GM11168 (cell line): ENCODE measurements around the gene COL7A1.

ENCODE experiments used
- in situ Hi-C: fragments of 300-500 bp; cut with MboI; formaldehyde crosslinking; loops from one replicate; pipeline ENCODE4 v1.12.0; 2022; ENCODE audit warnings: low sequenced_read_pairs; ENCODE audit not compliant: unreplicated experiment

The COL7A1 gene

DNA sequence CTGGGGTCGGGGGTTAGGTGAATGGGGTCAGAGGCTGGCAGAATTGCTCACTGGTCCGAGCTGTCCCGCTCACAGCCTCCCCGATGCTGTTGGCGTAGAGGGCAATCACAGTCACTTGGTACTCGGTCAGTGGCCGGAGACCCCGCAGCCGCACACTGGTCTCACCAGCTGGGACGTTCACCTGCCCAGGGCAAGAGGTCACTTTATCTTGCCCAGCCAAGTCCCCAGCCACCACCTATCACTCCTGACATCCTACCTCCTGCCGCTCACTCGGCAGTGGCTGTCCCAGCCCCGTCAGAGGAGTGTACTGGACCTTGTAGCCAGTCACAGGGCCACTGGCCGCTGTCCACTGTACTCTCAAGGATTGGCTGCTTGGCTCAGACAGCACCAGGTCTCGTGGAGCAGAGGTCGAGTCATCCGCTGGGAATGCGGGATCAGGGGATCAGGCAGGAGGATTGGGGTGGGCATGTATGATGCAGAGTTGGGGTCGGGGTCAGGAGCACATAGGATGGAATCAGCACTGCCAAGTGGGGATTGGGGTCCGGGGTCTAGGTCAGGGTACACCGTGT is 2.5 kb downstream of the COL7A1 start:
- in situ Hi-C loops: no loop called here

DNA sequence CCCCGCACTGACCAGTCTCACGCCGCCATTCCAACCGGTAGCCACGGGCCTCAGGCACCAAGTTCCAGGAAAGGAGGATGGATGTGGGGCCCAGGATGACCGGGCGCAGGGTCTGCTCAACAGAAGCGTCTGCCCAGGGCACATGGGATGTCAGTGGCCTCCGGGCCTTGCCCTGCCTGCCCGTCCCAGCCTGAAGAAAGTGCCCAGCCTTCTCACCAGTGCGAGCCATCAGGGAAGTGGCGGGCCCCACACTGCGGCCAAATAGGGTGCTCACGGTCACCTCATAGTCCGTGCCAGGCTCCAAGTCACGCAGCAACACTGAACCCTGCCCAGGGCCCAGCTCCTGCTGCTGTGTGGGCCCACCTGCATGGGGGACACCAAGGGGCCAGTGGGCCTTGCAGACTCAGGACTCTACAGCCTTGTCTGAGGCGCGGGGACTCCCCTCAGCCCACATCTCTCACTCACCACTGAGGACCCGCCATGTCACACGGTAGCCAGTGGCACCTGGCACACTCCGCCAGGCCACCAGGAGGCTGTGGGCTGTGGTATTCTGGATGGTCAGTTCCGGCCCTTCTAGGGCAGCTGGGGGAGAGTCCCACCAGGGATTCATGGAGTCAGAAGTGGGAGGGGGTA is 3.1 kb downstream of the COL7A1 start:
- in situ Hi-C loops: no loop called here

DNA sequence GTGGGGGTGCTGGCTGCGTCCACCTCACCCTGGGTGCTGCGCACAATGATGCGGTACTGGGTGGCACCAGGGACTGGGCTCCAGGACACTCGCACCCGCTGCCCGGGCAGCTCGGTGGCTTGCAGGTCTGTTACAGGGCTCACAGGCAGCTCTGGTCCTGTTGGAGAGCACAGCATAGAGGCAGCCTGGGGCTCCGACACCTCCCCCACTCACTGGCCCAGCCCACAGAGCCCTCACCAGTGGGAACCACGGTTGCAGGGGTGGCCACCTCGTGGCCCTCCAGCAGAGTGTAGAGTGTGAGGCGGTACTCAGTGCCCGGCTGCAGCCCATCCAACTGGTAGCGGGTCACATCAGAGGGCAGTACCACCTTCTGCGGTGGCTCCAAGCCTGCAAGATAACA is 3.7 kb downstream of the COL7A1 start:
- in situ Hi-C loops: no loop called here

DNA sequence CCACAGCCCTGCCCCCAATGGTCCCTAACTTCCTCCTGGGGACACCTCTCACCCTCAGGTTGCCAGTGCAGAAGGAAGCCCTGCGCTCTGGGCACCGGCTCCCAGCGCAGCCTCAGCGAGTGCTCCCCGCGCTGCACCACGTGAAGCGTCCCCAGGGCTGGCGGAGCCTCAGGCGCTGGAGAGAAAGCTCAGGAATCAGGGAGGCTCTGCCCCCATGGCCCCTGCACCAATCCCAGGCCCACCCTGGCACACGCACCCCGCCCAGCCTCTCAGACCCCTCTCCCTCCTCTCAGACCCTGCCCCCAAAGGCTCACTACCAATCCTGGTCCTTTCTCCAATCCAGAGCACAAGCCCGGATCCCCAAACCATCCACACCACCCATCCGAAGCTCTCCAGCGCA is 6.9 kb downstream of the COL7A1 start:
- in situ Hi-C loops: no loop called here

DNA sequence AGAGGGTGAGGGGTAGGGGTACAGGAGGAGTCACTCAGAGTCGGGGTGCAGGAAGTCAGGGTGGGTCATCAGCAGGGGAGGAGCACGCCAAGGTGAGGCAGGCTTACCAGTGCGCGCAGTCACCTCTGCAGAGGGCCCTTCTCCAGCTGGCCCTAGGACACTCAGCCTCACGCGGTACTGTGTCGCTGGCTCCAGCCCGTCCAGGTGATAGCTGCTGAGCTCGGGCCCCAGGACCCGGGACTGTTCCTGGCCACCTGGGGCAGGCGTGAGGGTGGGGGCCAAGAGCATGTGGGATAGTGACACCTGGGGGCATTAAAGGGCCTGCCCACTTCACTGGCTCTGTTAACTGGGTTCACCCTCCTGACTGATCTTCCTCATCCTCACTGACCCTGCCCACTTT is 7.4 kb downstream of the COL7A1 start:
- in situ Hi-C loops: no loop called here

DNA sequence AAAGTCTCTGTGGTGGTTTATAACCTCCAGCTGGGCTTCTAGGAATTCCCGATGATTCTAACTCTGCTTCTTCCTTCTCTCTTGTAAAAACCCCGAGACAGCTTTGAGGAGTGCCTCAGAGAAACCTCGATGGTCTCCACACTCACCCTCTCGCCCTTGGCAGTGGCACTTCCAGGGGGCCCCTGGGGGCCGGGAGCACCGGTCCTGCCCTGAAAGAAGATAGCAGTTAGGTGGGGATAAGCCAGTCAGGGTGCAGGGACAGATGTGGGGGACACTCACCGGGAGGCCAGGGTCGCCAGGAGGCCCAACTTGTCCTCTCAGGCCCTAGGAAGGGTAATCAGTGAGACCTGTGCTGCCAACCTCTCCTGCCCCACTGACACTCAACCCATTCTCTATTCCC is 9.7 kb downstream of the COL7A1 start:
- in situ Hi-C loops: no loop called here

DNA sequence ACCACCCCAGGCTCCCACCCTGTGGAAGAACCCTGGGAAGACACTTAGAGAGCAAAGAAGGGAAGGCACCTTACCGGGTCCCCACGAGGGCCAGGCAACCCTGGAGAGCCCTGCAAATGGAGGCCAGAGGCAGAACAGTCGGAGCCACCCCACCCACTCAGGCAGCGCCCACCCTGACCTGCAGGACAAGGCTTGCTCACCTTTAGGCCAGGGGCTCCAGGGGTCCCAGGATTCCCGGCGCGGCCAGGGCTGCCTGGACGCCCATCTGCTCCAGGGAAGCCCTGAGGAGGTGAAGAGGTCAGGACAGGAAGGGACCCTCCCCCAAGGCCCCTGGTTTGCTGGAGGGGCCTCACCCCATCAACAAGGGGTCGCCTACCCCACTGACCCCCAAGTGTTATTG is 10.3 kb downstream of the COL7A1 start:
- in situ Hi-C loops: no loop called here

DNA sequence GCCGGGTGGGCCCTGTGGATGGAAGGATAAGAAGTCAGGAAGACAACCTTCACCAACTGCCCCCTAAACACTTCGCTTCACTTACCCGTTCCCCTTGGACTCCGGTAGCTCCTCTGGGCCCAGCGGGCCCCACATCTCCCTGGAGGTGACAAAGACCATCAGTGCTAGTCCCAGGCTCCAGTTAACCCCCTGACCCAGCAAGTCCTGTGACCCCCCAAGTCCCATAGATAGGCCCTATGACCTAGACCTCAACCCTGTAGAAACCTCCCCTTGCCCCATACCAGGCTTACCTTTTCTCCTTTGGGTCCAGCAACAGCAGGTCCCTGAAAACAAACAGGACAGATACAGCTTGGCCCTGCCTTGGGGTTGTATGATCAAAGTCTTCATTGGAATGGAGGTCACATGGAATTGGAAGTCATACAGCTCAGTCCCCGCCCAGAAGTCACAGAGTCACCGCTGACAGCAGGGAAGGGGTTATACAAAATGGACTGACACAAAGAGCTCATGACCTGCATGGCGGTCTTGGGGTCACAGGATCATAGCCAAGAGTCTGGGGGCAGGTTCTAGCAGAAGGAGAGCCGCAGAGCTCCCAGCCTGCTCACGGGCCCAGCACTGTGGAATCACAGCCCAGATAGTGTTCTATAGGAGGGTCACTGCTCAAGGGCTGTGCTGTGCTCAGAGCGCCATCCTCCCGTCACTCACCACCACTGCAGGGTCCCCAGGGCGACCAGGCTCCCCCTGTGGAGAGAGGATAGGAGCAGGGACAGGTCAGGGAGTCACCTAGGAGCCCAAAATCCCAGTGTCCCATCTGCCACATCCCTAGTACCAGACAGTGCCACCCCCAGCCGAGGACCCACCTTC is 13.3 kb downstream of the COL7A1 start:
- in situ Hi-C loops: no loop called here

DNA sequence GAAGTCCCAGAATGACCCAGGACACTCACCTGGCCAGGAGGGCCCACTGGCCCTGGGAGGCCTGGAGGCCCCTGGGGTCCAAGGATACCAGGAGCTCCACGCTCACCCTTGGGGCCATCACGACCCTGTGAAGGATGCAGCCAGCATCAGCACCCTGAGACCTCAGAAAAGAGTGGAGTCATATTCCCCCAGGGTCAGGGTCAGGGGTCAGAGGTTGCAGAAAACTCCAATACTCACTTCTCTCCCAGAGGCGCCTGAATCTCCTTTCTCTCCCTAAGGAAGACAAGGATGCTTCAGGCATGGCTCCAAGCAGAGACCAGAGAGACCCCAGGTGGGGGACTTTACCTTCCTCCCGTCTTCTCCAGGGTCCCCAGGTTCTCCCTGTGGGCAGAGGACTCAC is 18.5 kb downstream of the COL7A1 start:
- in situ Hi-C loops: no loop called here

DNA sequence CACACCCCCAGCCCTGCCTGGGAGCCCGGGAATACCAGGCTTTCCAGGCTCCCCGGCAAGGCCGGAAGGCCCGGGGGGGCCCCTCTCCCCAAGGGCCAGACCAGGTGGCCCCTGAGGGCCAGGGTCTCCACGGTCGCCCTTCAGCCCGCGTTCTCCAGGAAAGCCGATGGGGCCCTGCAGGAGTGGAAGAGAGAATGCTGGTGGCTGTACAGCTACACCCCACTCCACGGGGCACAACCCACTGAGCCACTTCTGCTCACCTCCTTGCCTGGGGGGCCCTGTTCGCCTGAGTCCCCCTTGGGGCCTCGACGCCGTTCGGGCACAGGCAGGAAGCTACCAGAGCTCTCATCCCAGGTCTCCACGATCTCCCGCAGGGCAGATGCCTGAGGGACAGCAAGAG is 19.8 kb downstream of the COL7A1 start:
- in situ Hi-C loops: no loop called here

DNA sequence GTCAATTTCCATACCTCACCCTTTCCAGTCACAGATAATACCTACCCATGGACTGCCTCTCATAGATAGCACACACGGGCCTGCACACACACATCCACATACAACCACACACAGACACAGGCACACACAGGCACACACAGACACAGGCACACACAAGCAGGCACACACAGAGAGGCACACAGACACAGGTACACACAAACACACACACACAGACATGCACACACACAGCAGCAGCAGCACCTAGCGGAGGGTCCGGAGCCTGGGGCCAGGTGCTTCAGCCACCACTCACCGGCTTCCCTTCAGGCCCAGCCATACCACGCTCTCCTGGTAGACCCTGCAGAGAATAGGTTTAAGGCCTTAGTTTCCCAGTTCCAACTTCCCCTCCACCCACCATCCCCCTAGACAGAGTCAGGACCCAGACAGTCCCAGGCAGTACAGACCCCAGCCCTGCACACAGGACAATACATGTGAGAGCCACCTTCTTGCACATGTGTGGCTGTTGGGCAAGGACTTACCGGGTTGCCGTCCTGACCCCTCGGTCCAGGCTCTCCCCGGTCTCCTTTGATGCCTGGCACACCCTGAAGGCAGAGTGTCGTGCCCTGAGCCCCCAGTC is 21.1 kb downstream of the COL7A1 start:
- in situ Hi-C loops: no loop called here

DNA sequence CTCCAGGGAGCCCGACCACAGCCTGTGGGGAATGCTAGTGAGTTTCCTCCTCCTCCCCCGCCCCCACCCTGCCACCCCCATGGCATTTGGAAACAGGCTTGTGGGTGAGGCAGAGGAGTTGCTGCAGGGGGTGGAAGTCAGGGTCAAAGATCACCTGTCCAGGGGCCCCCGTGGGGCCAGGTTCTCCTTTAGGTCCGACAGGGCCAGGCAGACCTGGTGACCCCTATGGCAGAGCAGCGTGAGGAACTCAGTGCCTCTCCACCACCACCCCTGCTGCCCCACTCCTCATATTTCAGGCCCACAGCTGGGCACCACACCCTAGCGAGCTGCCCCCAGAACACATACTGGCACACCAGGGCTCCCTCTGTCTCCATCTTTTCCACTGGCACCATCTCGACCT is 22.6 kb downstream of the COL7A1 start:
- in situ Hi-C loops: no loop called here

DNA sequence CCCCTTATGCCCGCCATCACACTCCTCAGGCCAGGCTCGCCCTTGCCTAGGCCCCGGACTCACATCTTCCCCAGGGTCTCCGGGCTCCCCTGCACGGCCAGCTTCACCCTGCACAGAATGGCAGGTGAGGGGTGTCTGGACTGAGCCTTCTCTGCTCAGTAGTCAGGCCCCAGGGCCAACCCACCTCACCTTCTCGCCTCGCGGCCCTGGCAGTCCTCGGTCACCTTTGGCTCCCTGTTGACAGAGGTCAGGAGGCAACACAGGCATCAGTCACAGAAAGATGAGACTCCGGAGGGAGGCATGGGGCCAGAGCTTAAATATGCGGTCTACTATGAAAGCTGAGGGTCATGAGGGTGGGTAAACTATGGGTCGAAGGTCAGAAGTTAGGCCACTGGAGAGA is 23.2 kb downstream of the COL7A1 start:
- in situ Hi-C loops: no loop called here

DNA sequence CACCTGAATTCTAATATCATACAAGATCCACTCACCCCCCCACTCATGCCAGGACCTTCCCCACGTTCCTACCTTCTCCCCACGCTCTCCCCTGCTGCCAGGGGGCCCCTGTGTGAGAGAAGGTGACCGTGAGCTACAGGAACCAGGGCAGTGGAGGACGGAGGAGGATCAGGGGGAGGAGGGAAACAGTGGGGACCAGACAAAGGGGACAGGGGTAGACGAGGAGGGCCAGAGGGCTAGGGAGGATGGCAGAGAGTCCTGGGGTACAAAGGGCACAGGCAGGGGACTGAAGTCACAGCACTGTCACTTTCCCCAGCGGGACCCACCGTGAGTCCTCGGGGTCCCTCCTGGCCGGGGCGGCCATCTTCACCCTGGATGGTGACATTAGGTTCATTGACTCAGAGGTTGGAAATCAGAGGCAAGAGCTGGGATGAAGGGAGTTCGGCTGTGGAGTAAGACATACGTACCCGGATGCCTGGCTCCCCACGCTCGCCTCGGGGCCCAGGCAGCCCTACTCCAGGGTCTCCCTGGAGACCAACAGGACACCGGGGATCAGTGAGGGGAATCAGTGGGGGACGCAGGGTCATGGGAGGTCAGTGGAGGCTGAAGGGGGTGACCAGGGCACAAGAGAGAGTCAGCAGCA is 25.2 kb downstream of the COL7A1 start:
- in situ Hi-C loops: no loop called here

DNA sequence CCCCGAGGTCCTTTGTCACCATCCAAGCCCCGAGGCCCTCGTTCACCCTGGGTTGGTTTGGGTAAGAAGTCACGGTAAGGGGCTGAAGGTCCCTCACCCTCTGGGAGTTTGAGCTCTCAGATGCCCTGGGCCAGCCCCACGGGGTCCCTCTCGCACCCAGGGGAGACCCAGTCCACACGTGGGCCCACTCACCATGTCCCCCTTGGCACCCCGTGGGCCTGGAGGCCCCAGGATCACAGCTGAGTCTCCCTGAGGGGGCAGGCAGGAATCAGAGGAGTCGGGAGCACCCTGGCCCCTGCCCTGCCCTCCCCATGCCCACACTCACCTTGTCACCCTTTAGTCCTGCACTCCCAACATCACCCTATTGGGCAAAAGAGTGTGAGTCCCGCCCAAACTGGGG is 25.7 kb downstream of the COL7A1 start:
- in situ Hi-C loops: no loop called here

DNA sequence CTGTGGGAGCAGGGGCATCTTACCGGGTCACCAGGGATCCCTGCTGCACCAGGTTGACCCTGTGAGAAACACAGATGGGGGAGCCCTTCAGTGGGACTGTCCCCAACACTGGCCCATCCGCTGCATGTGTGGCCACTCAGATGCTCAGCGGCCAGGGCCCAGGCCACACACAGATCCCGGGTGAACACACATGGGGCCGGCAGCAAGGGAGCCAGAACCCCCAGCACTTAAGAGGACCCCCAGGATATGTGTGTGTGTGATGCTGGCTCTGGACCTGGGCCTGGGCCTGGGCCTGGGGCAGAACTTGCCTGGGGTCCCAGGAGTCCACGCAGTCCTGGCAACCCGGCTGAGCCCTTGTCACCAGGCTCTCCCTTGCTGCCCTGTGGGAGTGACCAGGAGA is 26.7 kb downstream of the COL7A1 start:
- in situ Hi-C loops: no loop called here

DNA sequence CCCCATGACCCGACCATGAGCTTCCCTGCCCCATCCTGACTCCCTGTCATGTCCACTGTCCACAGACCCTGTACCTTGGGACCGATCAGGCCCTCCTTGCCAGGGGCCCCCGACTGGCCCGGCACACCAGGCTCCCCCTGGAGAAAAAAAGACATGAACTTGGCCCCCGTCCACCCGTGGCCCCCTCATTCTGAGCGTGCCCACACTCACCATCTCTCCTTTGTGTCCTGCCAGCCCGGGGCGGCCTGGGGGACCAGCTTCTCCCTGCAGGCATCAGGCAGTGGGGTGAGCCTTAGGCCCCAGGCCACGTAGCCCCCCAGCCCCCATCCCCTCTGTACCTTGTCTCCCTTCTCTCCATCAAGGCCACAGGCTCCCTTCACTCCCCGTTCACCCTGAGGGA is 27.6 kb downstream of the COL7A1 start:
- in situ Hi-C loops: no loop called here

DNA sequence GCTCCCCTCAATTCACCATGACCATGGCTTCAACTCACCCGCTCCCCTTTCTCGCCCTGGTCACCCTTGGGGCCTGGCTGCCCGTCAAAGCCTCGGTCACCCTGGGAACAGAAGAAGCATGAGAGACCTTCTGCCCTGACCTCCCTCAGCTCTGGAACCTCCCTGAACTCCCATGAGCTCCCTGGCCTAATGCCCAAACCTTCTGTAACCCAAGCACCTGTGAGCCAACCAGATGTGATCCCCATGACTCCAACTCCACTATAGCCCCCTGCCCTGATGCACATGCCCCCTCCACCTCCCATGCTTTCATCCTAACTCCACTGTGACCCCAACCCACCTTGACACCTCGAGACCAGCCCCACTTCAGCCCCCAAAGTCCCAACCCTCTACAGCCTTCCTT is 28.0 kb downstream of the COL7A1 start:
- in situ Hi-C loops: no loop called here

DNA sequence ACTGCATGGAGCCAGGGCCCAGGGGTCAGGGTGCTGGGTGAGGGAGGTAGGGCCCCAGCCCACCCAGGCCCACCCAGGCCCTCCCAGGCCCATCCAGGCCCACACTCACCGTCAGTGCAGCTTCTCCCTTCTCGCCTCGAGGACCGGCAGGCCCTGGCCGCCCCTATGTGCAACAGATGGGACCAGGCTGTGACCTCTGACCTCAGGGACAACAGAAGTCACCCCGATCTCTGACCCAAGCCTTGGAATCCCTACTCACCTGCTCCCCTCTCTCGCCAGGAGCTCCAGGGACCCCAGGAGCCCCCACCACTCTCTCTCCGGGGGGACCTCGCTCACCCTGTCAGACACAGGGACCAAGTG is 28.7 kb downstream of the COL7A1 start:
- in situ Hi-C loops: no loop called here

DNA sequence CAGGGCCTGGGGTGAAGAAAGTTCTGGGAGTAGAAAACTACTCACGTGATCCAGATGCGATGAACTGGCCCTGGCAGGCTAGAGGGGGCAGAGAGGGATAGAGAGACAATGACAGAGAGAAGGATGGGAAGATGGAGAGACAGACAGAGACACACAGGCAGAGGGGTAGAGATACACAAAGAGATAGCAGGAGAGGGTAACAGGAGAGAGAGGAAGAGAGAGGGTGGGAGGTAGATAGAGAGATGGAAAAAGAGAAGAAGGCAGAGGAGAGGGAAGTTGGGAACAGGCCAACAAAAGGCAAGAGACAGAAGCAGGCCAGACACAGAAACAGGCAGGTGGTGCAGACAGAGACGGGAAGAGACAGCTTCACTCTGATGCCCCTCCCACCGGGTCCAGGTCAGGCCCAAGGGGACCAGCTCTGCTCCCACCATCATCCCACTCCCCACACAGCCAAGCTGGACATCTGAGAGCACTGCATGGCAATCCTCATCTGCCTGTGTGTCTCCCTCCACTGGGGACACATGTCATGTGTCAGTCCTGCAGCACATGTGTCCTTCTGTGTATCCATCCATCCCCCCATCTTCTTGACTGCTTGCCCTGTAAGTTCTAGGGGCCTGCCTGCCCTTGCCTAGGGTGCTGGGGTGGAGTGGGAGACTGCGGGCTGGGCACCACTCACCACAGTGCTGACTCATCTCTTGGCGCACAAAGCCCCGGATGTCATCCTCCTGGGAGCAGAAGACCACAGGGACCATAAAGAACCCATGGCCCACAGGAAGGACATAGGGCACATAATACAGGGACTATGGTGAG is 29.3 kb downstream of the COL7A1 start:
- in situ Hi-C loops: no loop called here
